Peyer's patch (tissue), 4 donors: ENCODE results near the gene RPL41. TPM values are rescaled to one million over a fixed set of nuclear protein-coding genes. Genes with fewer than 3 reads are reported as not detected.

Source experiments
- DNase-seq, 3 donors: peaks; one replicate each; pipeline ENCODE4 v3.0.0-alpha.2; 2017 to 2019
- H3K27ac ChIP-seq, 4 donors: fragments of 200-600 bp; sonication (generic); one replicate each; pipeline ENCODE4 v1.5.1; 2016 to 2019
- H3K27me3 ChIP-seq, 2 donors: fragments of 200-600 bp; sonication (generic); one replicate each; pipeline ENCODE4 v1.5.1; 2019
- H3K36me3 ChIP-seq, 3 donors: fragments of 200-600 bp; sonication (generic); one replicate each; pipeline ENCODE4 v1.5.1; 2016 to 2019
- H3K4me1 ChIP-seq, 4 donors: fragments of 200-600 bp; sonication (generic); one replicate each; pipeline ENCODE4 v1.5.1; 2016 to 2019
- H3K4me3 ChIP-seq, 4 donors: fragments of 200-600 bp; sonication (generic); 1 replicate in 3 of 4; 2 replicates in 1 of 4; pipeline ENCODE4 v1.5.1; 2016 to 2019; ENCODE audit warnings: mild to moderate bottlenecking in 1 of 4
- H3K9me3 ChIP-seq, 4 donors: fragments of 200-600 bp; sonication (generic); one replicate each; pipeline ENCODE4 v1.5.1; 2016 to 2019; ENCODE audit warnings: mild to moderate bottlenecking in 1 of 4
- POLR2A ChIP-seq, 2 donors: fragments of 450-650 bp; IDR thresholded peaks; one replicate each; pipeline ENCODE4 v1.5.1; 2017; ENCODE audit warnings: antibody characterized with exemption in 2 of 2, mild to moderate bottlenecking in 2 of 2, moderate library complexity in 2 of 2
- total RNA-seq, 4 donors: library from RNA; depleted of rRNA; stranded (reverse); fragments of >200 nt; gene quantifications; one replicate each; pipeline ENCODE4 v1.1.0, GENCODE V29; 2016
- TF ChIP-seq, protein P1 (sequence below), 6 experiments: fragments of 450-650 bp in 4 of 6; fragments of 200-600 bp in 2 of 6; sonication (generic) in 1 of 6; IDR thresholded peaks; one replicate each; pipeline ENCODE4 v1.5.1; 2017 to 2019; ENCODE audit warnings: antibody characterized with exemption in 6 of 6, mild to moderate bottlenecking in 3 of 6, moderate library complexity in 1 of 6

The RPL41 gene
- total RNA-seq, 4 donors from 2014 or later: 1,852 to 2,996 (median 2,194) TPM

DNA sequence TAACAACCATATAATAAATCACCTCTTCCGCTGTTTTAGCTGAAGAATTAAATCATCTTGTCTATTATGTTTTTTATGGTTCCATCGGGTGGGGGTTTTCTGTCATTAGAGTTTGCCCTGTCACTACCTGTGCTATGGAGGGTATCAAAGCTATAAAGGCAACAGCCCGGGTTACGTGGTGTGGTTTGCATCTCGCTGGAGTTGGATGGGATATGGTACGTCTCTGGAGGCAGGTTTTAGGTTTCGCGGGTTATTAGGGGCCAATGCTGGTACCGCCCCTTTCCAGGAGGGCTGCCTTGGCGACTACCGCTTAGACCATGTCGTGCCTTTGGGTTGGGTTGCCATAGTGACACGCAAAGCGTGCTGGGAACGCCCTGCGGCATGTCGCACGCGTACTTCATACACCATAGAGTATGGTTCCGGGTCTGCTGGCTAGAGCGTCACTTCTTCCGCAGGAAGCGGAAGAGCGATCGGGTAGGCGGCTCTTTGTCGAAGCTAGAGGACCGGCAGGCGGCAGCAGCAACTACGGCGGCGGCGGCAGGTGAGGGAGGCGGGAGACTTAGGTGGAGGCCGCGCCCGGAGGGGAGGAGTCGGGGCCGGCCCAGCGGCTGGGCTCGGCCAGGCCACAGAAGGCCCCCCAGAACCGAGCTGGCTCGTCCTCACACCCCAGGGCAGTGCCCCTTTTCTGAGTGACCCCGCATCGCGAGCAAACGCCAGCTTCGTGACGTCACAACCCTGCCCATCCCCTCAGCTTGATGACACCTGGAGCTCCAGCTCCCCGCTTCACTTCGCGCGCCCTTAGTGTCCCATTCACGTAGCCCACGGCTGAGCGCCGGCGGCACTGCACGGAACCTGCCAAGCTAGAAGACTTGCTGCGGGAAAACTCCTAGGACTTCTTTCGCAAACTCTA is 1.6 kb downstream of the RPL41 start, which contains the start of gene ZC3H10:
ZC3H10 (plus strand) TSS at position 489 of the 910 bp plus-strand sequence. CDS start 2,297 bp downstream, outside the sequence.
- Histone ChIP-seq H3K27me3 (no peaks in the 10 kb centered on the region), H3K4me3 (peak within 1 kb of the TSS; percentile 69 to 75 (median 74)), H3K27ac (peak within 1 kb of the TSS; percentile 95 to 96 (median 96)), H3K9me3 (no peaks in the 10 kb centered on the region), H3K36me3 (peaks cover 0 to 25% (median 0%) of the 10 kb centered on the region in 3 donors), H3K4me1 (peaks cover 3 to 18% (median 4%) of the 10 kb centered on the region in 4 donors)
- peak; percentile 77 to 91 for TF ChIP-seq POLR2A (IDR thresholded peaks at IDR 0.05)
- TF ChIP-seq, protein P1, sequence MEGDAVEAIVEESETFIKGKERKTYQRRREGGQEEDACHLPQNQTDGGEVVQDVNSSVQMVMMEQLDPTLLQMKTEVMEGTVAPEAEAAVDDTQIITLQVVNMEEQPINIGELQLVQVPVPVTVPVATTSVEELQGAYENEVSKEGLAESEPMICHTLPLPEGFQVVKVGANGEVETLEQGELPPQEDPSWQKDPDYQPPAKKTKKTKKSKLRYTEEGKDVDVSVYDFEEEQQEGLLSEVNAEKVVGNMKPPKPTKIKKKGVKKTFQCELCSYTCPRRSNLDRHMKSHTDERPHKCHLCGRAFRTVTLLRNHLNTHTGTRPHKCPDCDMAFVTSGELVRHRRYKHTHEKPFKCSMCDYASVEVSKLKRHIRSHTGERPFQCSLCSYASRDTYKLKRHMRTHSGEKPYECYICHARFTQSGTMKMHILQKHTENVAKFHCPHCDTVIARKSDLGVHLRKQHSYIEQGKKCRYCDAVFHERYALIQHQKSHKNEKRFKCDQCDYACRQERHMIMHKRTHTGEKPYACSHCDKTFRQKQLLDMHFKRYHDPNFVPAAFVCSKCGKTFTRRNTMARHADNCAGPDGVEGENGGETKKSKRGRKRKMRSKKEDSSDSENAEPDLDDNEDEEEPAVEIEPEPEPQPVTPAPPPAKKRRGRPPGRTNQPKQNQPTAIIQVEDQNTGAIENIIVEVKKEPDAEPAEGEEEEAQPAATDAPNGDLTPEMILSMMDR (IDR thresholded peaks at IDR 0.05): peak; percentile 27 to 74 (median 63)
- peak; percentile 96 to 99 (median 96) for DNase-seq

GRCh38 chr12:56118688-56119357 is 2.4 kb downstream of the RPL41 start:
- no peaks in the 10 kb centered on the region for H3K9me3 ChIP-seq
- H3K27ac ChIP-seq: peak overlapping the region; percentile 95 to 96 (median 96)
- peak overlapping the region; percentile 69 to 75 (median 72) for H3K4me3 ChIP-seq
- TF ChIP-seq, protein P1 (IDR thresholded peaks at IDR 0.05): no peak
- no peak for TF ChIP-seq POLR2A (IDR thresholded peaks at IDR 0.05)
- H3K36me3 ChIP-seq: peaks cover 0 to 19% (median 0%) of the 10 kb centered on the region in 3 donors
- DNase-seq: no peak
- peaks cover 3 to 18% (median 4%) of the 10 kb centered on the region in 4 donors for H3K4me1 ChIP-seq
- H3K27me3 ChIP-seq: no peaks in the 10 kb centered on the region

DNA sequence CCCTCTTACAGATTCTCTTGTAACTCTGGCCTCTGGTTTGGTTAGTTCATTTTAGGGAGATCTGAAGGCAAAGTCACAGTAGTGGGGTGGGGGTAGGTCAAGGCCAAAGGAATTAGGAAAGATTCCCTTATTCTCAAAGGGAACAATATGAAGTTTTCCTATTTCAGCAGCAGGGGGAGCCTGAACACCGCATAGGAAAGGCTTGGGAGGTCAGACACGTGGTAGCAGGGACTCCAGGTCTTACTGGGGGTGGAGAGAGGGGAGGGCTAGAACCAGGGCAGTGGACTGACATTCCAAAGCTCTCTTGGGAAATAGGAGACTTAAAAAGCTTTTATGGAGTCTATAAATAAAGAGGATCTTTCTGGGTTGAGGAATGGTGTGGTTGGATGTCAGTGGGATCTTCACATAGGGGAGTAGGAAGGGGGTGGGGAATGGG is 2.9 kb downstream of the RPL41 start:
- TF ChIP-seq POLR2A (IDR thresholded peaks at IDR 0.05): no peak
- TF ChIP-seq, protein P1 (IDR thresholded peaks at IDR 0.05): peak; percentile 66 to 93 (median 90)
- peak overlapping the region in 2 of 4 donors; percentile 69 to 73 for H3K4me3 ChIP-seq
- peaks cover 3 to 18% (median 4%) of the 10 kb centered on the region in 4 donors for H3K4me1 ChIP-seq

GRCh38 chr12:56120158-56120846 is 3.9 kb downstream of the RPL41 start:
- no peak overlapping the region for H3K4me3 ChIP-seq
- H3K4me1 ChIP-seq: peaks cover 3 to 19% (median 4%) of the 10 kb centered on the region in 4 donors
- no peak for DNase-seq
- H3K27me3 ChIP-seq: no peaks in the 10 kb centered on the region
- H3K27ac ChIP-seq: peak overlapping the region in 2 of 4 donors; percentile 95 to 96
- H3K36me3 ChIP-seq: peaks cover 0 to 19% (median 0%) of the 10 kb centered on the region in 3 donors
- H3K9me3 ChIP-seq: no peaks in the 10 kb centered on the region
- no peak for TF ChIP-seq POLR2A (IDR thresholded peaks at IDR 0.05)
- TF ChIP-seq, protein P1 (IDR thresholded peaks at IDR 0.05): no peak

More for the DNA sequence above, 2.9 kb downstream of the RPL41 start:
- peaks cover 0 to 19% (median 0%) of the 10 kb centered on the region in 3 donors for H3K36me3 ChIP-seq
- H3K27me3 ChIP-seq: no peaks in the 10 kb centered on the region
- H3K9me3 ChIP-seq: no peaks in the 10 kb centered on the region
- peak in 2 of 3 donors; percentile 49 to 84 for DNase-seq
- peak overlapping the region; percentile 95 to 96 (median 96) for H3K27ac ChIP-seq
